K562 (cell line): ENCODE results near the gene NRCAM. TPM values are rescaled to one million over a fixed set of nuclear protein-coding genes. Genes with fewer than 3 reads are reported as not detected.

Experiments used
- CBFA2T3 ChIP-seq: fragments of 450-650 bp; IDR thresholded peaks from 2 replicates; pipeline ENCODE4 v1.6.1; 2017
- CBX5 ChIP-seq: IDR thresholded peaks from 2 replicates; pipeline ENCODE4 v1.6.1; 2014; ENCODE audit warnings: low read depth, borderline replicate concordance
- DIDO1 ChIP-seq: fragments of 450-650 bp; IDR thresholded peaks from 2 replicates; pipeline ENCODE4 v1.6.1; 2016; ENCODE audit warnings: low read depth, missing biosample characterization, missing genetic modification characterization
- DNMT1 ChIP-seq: fragments of 450-650 bp; IDR thresholded peaks from 2 replicates; pipeline ENCODE4 v1.6.1; 2016; ENCODE audit warnings: antibody characterized with exemption, mild to moderate bottlenecking
- ELF2 ChIP-seq: fragments of 250-450 bp; sonication (Bioruptor Pico); IDR thresholded peaks from 2 replicates; pipeline ENCODE4 v1.5.0; 2021; ENCODE audit warnings: mild to moderate bottlenecking
- FOS ChIP-seq: IDR thresholded peaks from 3 replicates; pipeline ENCODE4 v1.6.1; 2011; ENCODE audit not compliant: insufficient read length; ENCODE audit errors: extremely low read depth
- GATA2 ChIP-seq: sonication (generic); formaldehyde crosslinking; IDR thresholded peaks from 2 replicates; pipeline ENCODE4 v1.4.0; 2020; ENCODE audit warnings: mild to moderate bottlenecking, missing genetic modification reagents
- KHSRP ChIP-seq: fragments of 450-650 bp; IDR thresholded peaks from 2 replicates; pipeline ENCODE4 v1.6.1; 2017
- MAZ ChIP-seq, 2 experiments: fragments of 450-650 bp in 1 of 2; sonication (generic) in 1 of 2; formaldehyde crosslinking; IDR thresholded peaks in 1 of 2; conservative IDR thresholded peaks in 1 of 2; 2 replicates each; pipeline versions ENCODE4 v1.4.0 to v1.5.0; 2020; ENCODE audit warnings: mild to moderate bottlenecking in 1 of 2, missing genetic modification reagents in 1 of 2
- NFE2 ChIP-seq: IDR thresholded peaks from 2 replicates; pipeline ENCODE4 v1.6.1; 2014; ENCODE audit warnings: antibody characterized with exemption, low read depth
- NR2C1 ChIP-seq, 2 experiments: fragments of 450-650 bp; IDR thresholded peaks; 2 replicates each; pipeline ENCODE4 v1.6.1; 2017; ENCODE audit warnings: mild to moderate bottlenecking in 2 of 2, antibody characterized with exemption in 1 of 2, inconsistent platforms in 1 of 2, missing compliant biosample characterization in 1 of 2, missing genetic modification characterization in 1 of 2
- POLR2A ChIP-seq: fragments of 450-650 bp; conservative IDR thresholded peaks from 2 replicates; pipeline ENCODE4 v1.6.1; 2016
- POLR2AphosphoS2 ChIP-seq: IDR thresholded peaks from 2 replicates; pipeline ENCODE4 v1.6.1; 2012; ENCODE audit warnings: low read length, improper control_type of control experiment
- PRDM10 ChIP-seq: fragments of 450-650 bp; IDR thresholded peaks from 2 replicates; pipeline ENCODE4 v1.6.1; 2018; ENCODE audit not compliant: partially characterized antibody
- RUNX1 ChIP-seq: sonication (generic); IDR thresholded peaks from 2 replicates; pipeline ENCODE4 v1.6.1; 2016; ENCODE audit warnings: antibody characterized with exemption, low read depth
- SAP30 ChIP-seq: fragments of 200-600 bp; sonication (generic); IDR thresholded peaks from 2 replicates; pipeline ENCODE4 v1.6.1; 2012; ENCODE audit warnings: borderline replicate concordance, low read depth, mild to moderate bottlenecking, moderate library complexity, low read length, control low read depth, inconsistent platforms; ENCODE audit not compliant: insufficient read depth, poor library complexity, severe bottlenecking
- SOX6 ChIP-seq: fragments of 450-650 bp; IDR thresholded peaks from 2 replicates; pipeline ENCODE4 v1.6.1; 2014; ENCODE audit warnings: mild to moderate bottlenecking
- SRSF1 ChIP-seq: fragments of 200-400 bp; formaldehyde crosslinking; IDR thresholded peaks from 2 replicates; pipeline ENCODE4 v1.6.1; 2017; ENCODE audit warnings: mild to moderate bottlenecking, low read depth, low read length, moderate library complexity
- TFE3 ChIP-seq: fragments of 450-650 bp; formaldehyde crosslinking; IDR thresholded peaks from 2 replicates; pipeline ENCODE4 v1.4.0; 2020; ENCODE audit warnings: mild to moderate bottlenecking, mixed read lengths
- ZBTB33 ChIP-seq: sonication (generic); formaldehyde crosslinking; IDR thresholded peaks from 2 replicates; pipeline ENCODE4 v1.8.1; 2023; ENCODE audit warnings: mild to moderate bottlenecking, missing genetic modification reagents
- ZC3H11A ChIP-seq: IDR thresholded peaks from 2 replicates; pipeline ENCODE4 v1.6.1; 2012; ENCODE audit warnings: low read depth, low read length, improper control_type of control experiment
- ZNF23 ChIP-seq: fragments of 250-450 bp; sonication (Bioruptor Pico); IDR thresholded peaks from 2 replicates; pipeline ENCODE4 v1.4.0; 2020; ENCODE audit warnings: mild to moderate bottlenecking
- ZNF780A ChIP-seq: fragments of 250-450 bp; sonication (Bioruptor Pico); IDR thresholded peaks from 2 replicates; pipeline ENCODE4 v1.5.0; 2021; ENCODE audit warnings: mild to moderate bottlenecking
- polyA plus RNA-seq, 8 experiments: library from polyadenylated mRNA; depleted of rRNA in 4 of 8; stranded (reverse) in 5 of 8; unstranded in 3 of 8; fragments of >200 nt; fragmentation: Nextera tagmentation in 2 of 8; fragmentation: Illumina TruSeq in 1 of 8; extraction: Ambion mirVana in 2 of 8; extraction: Trizol in 1 of 8; gene quantifications; 2 replicates each; pipeline versions ENCODE4 v1.2.1 to v1.2.3, GENCODE V29; 2011 to 2014; ENCODE audit warnings: inconsistent platforms in 1 of 8, missing spikeins in 1 of 8
- total RNA-seq, 7 experiments: library from RNA; depleted of rRNA in 6 of 7; stranded (reverse); fragments of >200 nt in 6 of 7; fragmentation: Illumina TruSeq in 2 of 7; extraction: Trizol in 2 of 7; gene quantifications; 2 replicates each; pipeline versions ENCODE4 v1.2.1 to v1.2.3, GENCODE V29; 2011 to 2021; ENCODE audit warnings: low replicate concordance in 1 of 7

Gene NRCAM
- total and polyA plus RNA-seq, 9 of the 15 experiments (the other 6 are each of a cell fraction or from before 2014, with no cell fraction given): 0.03 to 0.54 (median 0.12) TPM; not detected in 1

GRCh38 chr7:108103558-108104298, 352.5 kb downstream of the NRCAM start (continued):
- TF ChIP-seq RUNX1 (no peak), TFE3 (no peak), NFE2 (peak; percentile 97), KHSRP (no peak), CBX5 (0 out of 2 replicates have a peak, but pooled peaks have one; percentile 62), NR2C1 (IDR thresholded peaks at IDR 0.05) (0 out of 2 replicates have a peak, but pooled peaks have one; percentile 32), NR2C1 (tag; IDR thresholded peaks at IDR 0.05) (no peak), CBFA2T3 (peak; percentile 52), POLR2A (no peak), DNMT1 (no peak), ZNF780A (no peak), ZNF23 (CRISPR knock-in tag) (no peak), SRSF1 (no peak), ZBTB33 (CRISPR knock-in tag) (no peak), FOS (no peak), MAZ (CRISPR knock-in tag; conservative IDR thresholded peaks at IDR 0.05 in 1 of 2, IDR thresholded peaks at IDR 0.05 in 1 of 2) (peak in 1 of 2 experiments; percentile 28; a peak in 1 of 4 replicates), ELF2 (no peak), POLR2AphosphoS2 (no peak), PRDM10 (no peak), SOX6 (peak; percentile 68), SAP30 (no peak), GATA2 (CRISPR knock-in tag) (peak; percentile 71; the same call in 1 of the 2 replicates), DIDO1 (tag) (no peak), ZC3H11A (no peak)
